OCI-LY3 (cell line): ENCODE data around the gene TLE4.

Source experiments
- CTCF ChIP-seq: fragments of 200-600, 300-600 bp; sonication (generic); IDR thresholded peaks from 2 replicates; pipeline ENCODE4 v1.5.1; 2014; ENCODE audit warnings: antibody characterized with exemption, low read length, low read depth
- EZH2phosphoT487 ChIP-seq: fragments of 200-600 bp; shearing (Covaris generic); IDR thresholded peaks from 2 replicates; pipeline ENCODE4 v1.6.1; 2018; ENCODE audit warnings: antibody characterized with exemption, mixed run types, low read depth

GRCh38 chr9:79686381-79687130, 114.8 kb downstream of the TLE4 start:
- TF ChIP-seq CTCF (no peak), EZH2phosphoT487 (no peak)
